HUDEP-2 (cell line): ENCODE results near the gene EFCAB7.

Source experiments
- DNase-seq, 76 experiments: peaks; one replicate each; lab custom pipeline; 2025; ENCODE audit not compliant: unreplicated experiment in 76 of 76; lab: John Stamatoyannopoulos, UW

Gene EFCAB7

DNA sequence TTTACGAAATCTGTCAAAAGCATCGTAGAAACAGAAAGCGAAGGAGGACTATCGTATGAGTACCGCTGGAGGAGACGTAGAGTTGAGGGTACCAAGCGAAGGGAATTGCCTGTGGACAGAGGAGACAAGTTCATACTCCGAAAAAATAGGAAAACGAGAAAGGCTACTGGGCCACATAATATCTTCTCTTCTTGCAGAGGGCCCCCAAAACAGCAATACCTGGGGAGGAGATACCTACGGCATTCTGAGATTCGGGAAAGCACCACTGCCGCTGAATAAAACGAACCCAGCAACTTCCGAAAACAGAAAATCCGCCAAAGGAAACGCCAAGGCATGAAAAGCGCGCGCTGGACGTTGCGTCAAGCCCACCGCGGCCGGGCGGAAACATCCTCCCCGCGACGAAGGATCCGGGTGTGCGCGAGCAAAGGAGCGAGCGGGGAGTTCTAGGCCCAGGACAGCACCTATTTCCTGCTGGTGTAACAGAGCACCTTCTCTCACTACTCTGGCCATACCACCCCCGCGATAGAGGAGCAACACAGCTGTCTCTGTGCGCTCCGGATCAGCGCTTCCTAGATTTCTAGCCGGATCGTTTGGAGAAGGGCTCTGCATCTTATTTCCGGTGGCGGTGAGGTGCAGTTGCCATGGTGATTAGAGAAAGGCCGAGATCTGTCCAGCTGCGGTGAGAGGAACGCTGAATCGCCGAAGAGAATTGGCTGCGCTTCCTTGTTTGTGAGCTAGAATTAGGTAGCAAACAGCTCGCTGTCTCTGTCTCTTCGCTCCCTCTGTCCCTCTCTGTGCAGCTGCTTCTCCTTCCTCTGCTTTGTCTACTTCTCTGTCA lies at the start of gene EFCAB7, which contains the start of gene ITGB3BP:
Gene EFCAB7 (plus strand): TSS at position 635 of the 838 bp plus-strand sequence. CDS start 2,048 bp downstream, outside the sequence.
Gene ITGB3BP (minus strand): TSS at position 335 of the 838 bp plus-strand sequence. CDS start 92 bp downstream, at position 243.
- peak; percentile 32 to 93 (median 78) for DNase-seq

DNA sequence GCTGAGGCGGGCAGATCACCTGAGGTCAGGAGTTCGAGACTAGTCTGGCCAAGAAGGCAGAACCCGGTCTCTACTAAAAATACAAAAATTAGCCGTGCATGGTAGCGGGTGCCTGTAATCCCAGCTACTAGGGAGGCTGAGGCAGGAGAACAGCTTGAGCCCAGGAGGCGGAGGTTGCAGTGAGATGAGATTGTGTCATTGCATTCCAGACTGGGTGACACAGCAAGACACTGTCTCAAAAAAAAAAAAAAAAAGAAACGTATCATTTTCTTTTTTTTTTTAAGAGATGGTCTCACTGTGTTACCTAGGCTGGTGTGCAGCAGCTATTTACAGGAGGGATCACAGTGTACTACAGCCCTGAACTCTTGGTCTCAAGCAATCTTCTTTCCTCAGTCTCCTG lies 47.6 kb upstream of the EFCAB7 start:
- DNase-seq = no peak

- no peak for DNase-seq
These were observed 43.3 kb upstream of the EFCAB7 start for GRCh38 chr1:63480057-63480456.

DNA sequence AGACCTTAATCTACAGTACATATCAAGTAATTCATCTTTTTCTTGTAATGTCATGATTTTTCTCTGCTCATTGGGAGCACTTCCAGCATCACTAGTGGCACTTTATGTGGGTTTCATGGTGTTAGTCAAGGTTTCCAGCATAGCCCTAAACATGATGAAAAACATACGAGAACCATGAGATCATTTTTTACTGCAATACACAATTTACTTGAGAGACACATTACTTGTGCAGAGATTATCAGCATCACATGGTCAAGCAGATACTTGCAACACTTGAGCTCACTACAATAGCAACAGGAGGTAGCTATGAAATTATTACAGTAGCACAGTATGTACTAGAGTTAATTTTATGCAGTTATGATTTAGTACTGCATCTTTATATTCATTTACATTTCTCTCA lies 36.7 kb upstream of the EFCAB7 start:
- DNase-seq = no peak

DNA sequence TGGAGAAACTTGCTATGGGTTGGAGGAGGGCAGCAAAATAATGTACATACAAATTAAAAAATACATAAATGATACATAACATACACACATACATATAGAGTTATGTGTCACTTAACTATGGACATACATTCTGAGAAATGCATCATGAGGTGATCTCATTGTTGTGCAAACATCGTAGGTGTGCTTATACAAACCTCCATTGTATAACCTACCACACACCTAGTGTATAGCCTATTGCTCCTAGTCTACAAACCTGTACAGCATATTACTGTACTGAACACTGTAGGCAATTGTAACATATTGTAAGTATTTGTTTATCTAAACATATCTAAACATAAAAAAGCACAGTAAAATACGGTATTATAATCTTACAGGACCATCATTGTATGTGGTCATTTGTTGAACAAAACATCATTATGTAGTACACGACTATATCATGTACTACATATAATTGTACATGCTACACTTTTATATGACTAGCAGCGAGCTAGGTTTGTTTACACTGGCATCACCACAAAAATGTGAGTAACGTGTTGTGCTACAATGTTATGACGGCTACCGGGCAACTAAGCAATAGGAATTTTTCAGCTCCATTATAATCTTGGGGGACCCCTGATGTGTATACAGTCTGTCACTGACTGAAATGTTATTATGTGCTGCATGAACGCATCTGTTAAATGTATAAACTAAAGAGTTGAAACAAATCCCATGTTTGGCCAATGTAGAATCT lies 35.8 kb upstream of the EFCAB7 start:
- DNase-seq = no peak

DNA sequence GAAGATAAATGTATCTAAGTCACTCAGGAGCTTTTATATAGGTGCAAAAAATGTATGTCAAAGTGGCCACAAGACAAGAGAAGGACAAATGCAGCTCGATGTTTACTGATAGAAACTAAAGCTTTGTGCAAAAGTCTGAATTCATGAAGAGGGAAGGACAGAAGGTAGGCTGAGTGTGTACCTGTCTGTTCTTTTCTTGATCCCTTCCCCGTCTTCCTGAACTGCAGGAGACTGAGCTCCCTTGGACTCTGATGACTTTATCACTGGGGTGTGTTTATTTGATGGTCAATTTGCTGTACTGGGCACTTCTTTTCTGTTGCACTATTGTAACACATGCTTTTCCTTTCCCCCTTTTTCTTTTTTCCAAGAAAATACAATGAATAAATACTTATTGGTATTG lies 25.7 kb upstream of the EFCAB7 start:
- DNase-seq = no peak

- no peak for DNase-seq
These were observed 25.2 kb upstream of the EFCAB7 start for GRCh38 chr1:63498106-63498505.

DNA sequence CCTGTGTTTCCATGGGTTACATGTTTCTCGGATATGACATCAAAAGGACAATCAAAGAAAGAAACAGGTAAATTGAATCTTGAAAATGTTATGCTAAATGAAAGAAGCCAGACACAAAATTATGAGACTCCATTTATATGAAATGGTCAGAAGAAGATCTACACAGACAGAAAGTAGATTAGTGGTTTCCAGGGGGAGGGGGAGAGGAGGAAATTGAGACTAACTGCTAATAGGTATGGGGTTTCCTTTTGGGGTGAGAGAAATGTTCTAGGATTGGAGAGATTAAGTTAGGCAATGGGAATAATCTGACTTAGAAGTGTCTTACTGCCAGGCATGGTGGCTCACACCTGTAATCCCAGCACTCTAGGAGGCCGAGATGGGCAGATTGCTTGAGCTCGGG lies 22.1 kb upstream of the EFCAB7 start:
- DNase-seq = no peak

- no peak for DNase-seq
These were observed 16.5 kb upstream of the EFCAB7 start for GRCh38 chr1:63506782-63507181.

DNA sequence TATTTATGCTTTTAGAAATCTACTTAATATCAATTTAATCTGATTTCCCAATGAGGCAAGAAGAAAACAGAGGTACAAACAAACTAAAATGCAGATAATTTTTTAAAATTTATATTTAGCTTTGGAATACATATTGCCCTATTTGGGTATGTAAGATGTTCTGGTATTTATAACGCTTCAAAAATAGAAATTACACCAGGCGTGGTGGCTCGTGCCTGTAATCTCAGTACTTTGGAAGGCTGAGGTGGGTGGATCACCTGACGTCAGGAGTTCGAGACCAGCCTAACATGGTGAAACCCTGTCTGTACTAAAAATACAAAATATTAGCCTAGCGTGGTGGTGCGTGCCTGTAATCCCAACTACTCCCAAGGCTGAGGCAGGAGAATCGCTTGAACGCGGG lies 13.6 kb upstream of the EFCAB7 start:
- no peak for DNase-seq

DNA sequence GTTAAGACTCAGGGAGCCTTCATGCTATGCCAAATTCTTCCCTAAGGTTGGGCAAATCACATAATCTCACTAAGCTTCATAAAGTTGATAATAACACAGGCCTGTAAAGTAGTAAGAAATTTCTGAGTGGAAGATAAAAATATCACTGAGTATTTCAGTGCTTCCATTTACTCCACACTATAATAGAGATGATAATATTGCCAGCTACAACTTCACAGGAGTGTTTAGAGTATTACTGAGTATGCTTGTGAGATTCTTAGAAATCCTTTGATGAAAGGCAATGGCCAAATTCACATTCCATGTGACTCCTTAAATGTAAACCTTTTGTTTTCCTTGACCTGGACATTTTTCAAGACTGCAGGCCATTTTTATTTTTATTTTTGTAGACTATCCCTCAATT lies 10.7 kb upstream of the EFCAB7 start:
- DNase-seq = no peak

DNA sequence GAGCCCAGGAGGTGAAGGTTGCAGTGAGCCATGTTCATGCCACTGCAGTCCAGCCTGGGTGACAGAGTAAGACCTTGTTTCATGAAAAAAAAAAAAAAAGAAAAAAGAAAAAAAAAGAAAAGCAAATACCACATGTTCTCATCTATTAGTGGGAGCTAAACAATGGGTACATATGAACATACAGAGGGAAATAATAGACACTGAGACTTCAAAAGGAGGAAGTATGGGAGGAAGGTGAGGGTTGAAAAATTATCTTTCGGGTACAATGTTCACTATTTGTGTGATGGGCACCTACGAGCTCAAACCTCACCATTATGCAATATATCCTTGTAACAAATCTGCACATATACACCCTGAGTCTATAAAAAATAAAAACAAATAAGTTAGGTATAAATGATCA lies 6.7 kb upstream of the EFCAB7 start:
- DNase-seq = no peak

DNA sequence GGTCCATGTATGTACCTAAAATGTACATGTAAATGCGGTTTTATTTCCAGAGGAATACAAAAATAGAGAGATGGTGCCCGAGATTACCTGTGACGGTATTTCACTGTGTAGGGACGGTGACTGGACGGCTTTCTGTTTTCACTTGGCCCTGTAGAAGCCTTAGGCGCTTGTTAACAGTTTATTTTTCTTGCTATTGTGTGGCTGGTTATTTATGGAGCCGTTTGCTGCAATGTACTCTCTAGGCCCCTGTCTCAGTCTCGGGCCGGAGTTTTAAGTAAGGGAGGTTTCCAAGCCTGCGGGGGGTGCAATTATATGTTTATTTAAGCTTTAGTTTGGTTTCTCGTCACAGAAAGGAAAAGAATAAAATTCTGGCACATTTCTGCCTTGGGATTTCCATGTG lies 413 bp downstream of the EFCAB7 start:
- DNase-seq = peak in 1 of 76 experiments; percentile 10

DNA sequence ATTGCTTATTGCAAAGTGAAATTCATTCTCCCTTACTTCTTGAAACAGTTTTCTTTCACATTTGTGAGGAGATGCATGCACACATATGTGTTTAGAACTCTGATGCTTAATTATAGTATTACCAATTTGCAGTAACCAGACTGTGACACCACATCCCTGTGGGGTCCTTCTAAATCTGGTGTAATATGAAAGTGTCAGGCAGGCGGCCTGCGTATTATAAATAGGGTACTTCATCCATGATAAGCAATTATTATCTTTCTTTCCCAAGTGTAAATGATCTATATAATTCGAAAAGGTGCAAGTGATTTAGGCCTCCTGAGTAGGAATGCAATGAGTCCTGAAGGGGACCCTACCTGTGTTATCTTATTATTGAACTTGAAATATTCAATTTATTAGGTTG lies 876 bp downstream of the EFCAB7 start:
- DNase-seq = no peak

- no peak for DNase-seq
These were observed 9.4 kb downstream of the EFCAB7 start for GRCh38 chr1:63532727-63533126.

- DNase-seq = no peak
These were observed 10.6 kb downstream of the EFCAB7 start for GRCh38 chr1:63533931-63534330.

GRCh38 chr1:63534406-63534805 lies 11.1 kb downstream of the EFCAB7 start:
- DNase-seq = no peak

GRCh38 chr1:63537006-63537405 lies 13.7 kb downstream of the EFCAB7 start:
- no peak for DNase-seq

GRCh38 chr1:63537940-63538339 lies 14.6 kb downstream of the EFCAB7 start:
- DNase-seq = no peak

- DNase-seq = no peak
These were observed 22.5 kb downstream of the EFCAB7 start for GRCh38 chr1:63545780-63546179.

- no peak for DNase-seq
These were observed 24.4 kb downstream of the EFCAB7 start for GRCh38 chr1:63547621-63548294.
